ENCODE data around the gene FLAD1.
"Not testable (repeated sequence)": the region's sequence is repeated elsewhere in the genome, so short reads cannot be mapped to it uniquely, and the experiment has no call there.

DNA sequence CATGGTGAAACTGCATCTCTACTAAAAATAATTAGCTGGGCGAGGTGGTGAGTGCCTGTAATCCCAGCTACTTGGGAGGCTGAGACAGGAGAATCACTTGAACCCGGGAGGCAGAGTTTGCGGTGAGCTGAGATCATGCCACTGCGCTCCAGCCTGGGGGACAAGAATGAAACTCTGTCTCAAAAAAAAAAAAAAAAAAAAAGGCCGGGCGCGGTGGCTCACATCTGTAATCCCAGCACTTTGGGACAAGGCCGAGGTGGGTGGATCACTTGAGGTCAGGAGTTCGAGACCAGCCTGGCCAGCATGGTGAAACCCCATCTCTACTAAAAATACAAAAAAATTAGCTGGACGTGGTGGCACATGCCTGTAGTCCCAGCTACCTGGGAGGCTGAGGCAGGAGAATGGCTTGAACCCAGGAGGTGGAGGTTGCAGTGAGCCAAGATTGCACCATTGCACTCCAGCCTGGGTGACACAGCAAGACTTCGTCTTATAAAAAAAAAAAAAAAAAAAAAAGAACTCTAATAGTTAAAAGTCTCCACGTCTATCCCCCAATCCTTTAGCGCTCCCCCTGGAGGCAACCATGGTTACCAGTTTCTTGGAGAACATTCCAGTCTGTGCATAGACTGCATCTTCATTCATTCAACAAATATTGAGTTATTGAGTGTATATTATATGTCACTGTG, 12.3 kb downstream of the FLAD1 start:
- TF ChIP-seq, protein P1, sequence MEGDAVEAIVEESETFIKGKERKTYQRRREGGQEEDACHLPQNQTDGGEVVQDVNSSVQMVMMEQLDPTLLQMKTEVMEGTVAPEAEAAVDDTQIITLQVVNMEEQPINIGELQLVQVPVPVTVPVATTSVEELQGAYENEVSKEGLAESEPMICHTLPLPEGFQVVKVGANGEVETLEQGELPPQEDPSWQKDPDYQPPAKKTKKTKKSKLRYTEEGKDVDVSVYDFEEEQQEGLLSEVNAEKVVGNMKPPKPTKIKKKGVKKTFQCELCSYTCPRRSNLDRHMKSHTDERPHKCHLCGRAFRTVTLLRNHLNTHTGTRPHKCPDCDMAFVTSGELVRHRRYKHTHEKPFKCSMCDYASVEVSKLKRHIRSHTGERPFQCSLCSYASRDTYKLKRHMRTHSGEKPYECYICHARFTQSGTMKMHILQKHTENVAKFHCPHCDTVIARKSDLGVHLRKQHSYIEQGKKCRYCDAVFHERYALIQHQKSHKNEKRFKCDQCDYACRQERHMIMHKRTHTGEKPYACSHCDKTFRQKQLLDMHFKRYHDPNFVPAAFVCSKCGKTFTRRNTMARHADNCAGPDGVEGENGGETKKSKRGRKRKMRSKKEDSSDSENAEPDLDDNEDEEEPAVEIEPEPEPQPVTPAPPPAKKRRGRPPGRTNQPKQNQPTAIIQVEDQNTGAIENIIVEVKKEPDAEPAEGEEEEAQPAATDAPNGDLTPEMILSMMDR (conservative IDR thresholded peaks at IDR 0.05; ENCODE audit: low read depth, low read length): peak; percentile 64
- TF ChIP-seq POLR2A (IDR thresholded peaks at IDR 0.05; ENCODE audit: low read depth, low read length); CEBPB (IDR thresholded peaks at IDR 0.05; ENCODE audit: low read depth, low read length); RCOR1 (IDR thresholded peaks at IDR 0.05; ENCODE audit: insufficient replicate concordance, low read length); FOS (IDR thresholded peaks at IDR 0.05; ENCODE audit: low read depth, low read length); MAFK (IDR thresholded peaks at IDR 0.05; ENCODE audit: low read depth, low read length); MXI1 (IDR thresholded peaks at IDR 0.05; ENCODE audit: borderline replicate concordance, low read depth, low read length); BHLHE40 (IDR thresholded peaks at IDR 0.05; ENCODE audit: low read depth, low read length): not testable (repeated sequence)
- TF ChIP-seq SMC3 (IDR thresholded peaks at IDR 0.05; ENCODE audit: low read depth, low read length) (peak; percentile 47), MAZ (IDR thresholded peaks at IDR 0.05; ENCODE audit: borderline replicate concordance, low read depth, low read length) (0 out of 2 replicates have a peak, but pooled peaks have one; percentile 21), RAD21 (IDR thresholded peaks at IDR 0.05; ENCODE audit: low read length) (peak; percentile 50)
